H1 (cell line): ENCODE measurements around the gene TNS3.
"Not testable (repeated sequence)": the region's sequence is repeated elsewhere in the genome, so short reads cannot be mapped to it uniquely, and the experiment has no call there.

Experiments
- CBX5 ChIP-seq: fragments of 300-800, 300-1000 bp; sonication (generic); IDR thresholded peaks from 2 replicates; pipeline ENCODE4 v1.7.1; 2016; ENCODE audit warnings: antibody characterized with exemption, low read length, low read depth
- CEBPB ChIP-seq: IDR thresholded peaks from 2 replicates; pipeline ENCODE4 v1.6.1; 2012; ENCODE audit warnings: low read depth, low read length
- EP300 ChIP-seq, 2 experiments: IDR thresholded peaks; 1 replicate in 1 of 2; 2 replicates in 1 of 2; pipeline ENCODE4 v1.6.1; 2011 to 2012; ENCODE audit warnings: low read depth in 2 of 2, low read length in 2 of 2, mild to moderate bottlenecking in 2 of 2, borderline replicate concordance in 1 of 2, inconsistent platforms in 1 of 2, moderate library complexity in 1 of 2
- EZH2 ChIP-seq: fragments of 200-600 bp; sonication (generic); IDR thresholded peaks from 2 replicates; pipeline ENCODE4 v1.7.1; 2012; ENCODE audit warnings: low read depth, mild to moderate bottlenecking, moderate library complexity, low read length, inconsistent platforms; ENCODE audit not compliant: severe bottlenecking
- PHF8 ChIP-seq: fragments of 200-600 bp; sonication (generic); conservative IDR thresholded peaks from 2 replicates; pipeline ENCODE4 v1.7.1; 2012; ENCODE audit warnings: low read depth, mild to moderate bottlenecking, inconsistent platforms, low read length, moderate library complexity
- POLR2AphosphoS5 ChIP-seq: IDR thresholded peaks from 2 replicates; pipeline ENCODE4 v1.6.1; 2011; ENCODE audit warnings: low read depth, low read length
- POU5F1 ChIP-seq: IDR thresholded peaks from 2 replicates; pipeline ENCODE4 v1.6.1; 2011; ENCODE audit warnings: low read depth, mild to moderate bottlenecking, low read length, moderate library complexity
- SIN3A ChIP-seq, 2 experiments: IDR thresholded peaks in 1 of 2; conservative IDR thresholded peaks in 1 of 2; 2 replicates each; pipeline ENCODE4 v1.6.1; 2011 to 2012; ENCODE audit warnings: low read length in 2 of 2, improper control_type of control experiment in 1 of 2, low read depth in 1 of 2, mild to moderate bottlenecking in 1 of 2
- SUZ12 ChIP-seq: fragments of 200-600 bp; sonication (generic); IDR thresholded peaks from 2 replicates; pipeline ENCODE4 v1.6.1; 2012; ENCODE audit warnings: mild to moderate bottlenecking, inconsistent platforms, low read length, moderate library complexity, mixed read lengths
- TAF1 ChIP-seq: IDR thresholded peaks from 2 replicates; pipeline ENCODE4 v1.6.1; 2011; ENCODE audit warnings: mild to moderate bottlenecking, low read depth, low read length
- TF ChIP-seq, protein P1 (sequence below), 3 experiments: IDR thresholded peaks; 1 replicate in 2 of 3; 2 replicates in 1 of 3; pipeline versions ENCODE4 v1.5.1 to v1.6.1; 2011; ENCODE audit warnings: low read length in 3 of 3, mild to moderate bottlenecking in 3 of 3, inconsistent platforms in 2 of 3, low read depth in 1 of 3, moderate library complexity in 1 of 3; ENCODE audit not compliant: insufficient read depth in 1 of 3; ENCODE audit errors: control extremely low read depth in 1 of 3

DNA sequence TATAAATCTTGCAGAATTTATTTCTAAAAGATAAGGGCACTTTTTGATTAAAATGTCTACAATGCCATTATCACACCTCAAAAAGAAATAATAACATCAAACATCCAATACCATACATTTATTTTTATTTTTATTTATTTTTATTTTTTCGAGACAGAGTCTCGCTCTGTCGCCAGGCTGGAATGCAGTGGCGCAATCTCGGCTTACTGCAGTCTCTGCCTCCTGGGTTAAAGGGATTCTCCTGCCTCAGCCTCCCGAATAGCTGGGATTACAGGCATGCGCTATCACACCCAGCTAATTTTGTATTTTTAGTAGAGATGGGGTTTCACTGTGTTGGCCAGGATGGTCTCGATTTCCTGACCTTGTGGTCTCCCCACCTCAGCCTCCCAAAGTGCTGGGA, 140.9 kb downstream of the TNS3 start:
- TF ChIP-seq PHF8; SIN3A (conservative IDR thresholded peaks at IDR 0.05 in 1 of 2, IDR thresholded peaks at IDR 0.05 in 1 of 2; ENCODE audit: low read depth in 1 of 2, low read length in 2 of 2); EZH2; TAF1; CBX5; POLR2AphosphoS5; POU5F1; EP300 (IDR thresholded peaks at IDR 0.05; ENCODE audit: borderline replicate concordance in 1 of 2, low read depth in 2 of 2, low read length in 2 of 2); SUZ12: not testable (repeated sequence)
- TF ChIP-seq, protein P1, sequence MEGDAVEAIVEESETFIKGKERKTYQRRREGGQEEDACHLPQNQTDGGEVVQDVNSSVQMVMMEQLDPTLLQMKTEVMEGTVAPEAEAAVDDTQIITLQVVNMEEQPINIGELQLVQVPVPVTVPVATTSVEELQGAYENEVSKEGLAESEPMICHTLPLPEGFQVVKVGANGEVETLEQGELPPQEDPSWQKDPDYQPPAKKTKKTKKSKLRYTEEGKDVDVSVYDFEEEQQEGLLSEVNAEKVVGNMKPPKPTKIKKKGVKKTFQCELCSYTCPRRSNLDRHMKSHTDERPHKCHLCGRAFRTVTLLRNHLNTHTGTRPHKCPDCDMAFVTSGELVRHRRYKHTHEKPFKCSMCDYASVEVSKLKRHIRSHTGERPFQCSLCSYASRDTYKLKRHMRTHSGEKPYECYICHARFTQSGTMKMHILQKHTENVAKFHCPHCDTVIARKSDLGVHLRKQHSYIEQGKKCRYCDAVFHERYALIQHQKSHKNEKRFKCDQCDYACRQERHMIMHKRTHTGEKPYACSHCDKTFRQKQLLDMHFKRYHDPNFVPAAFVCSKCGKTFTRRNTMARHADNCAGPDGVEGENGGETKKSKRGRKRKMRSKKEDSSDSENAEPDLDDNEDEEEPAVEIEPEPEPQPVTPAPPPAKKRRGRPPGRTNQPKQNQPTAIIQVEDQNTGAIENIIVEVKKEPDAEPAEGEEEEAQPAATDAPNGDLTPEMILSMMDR (IDR thresholded peaks at IDR 0.05; ENCODE audit: control extremely low read depth in 1 of 3, insufficient read depth in 1 of 3, low read depth in 1 of 3, low read length in 3 of 3), result not testable (repeated sequence)
- TF ChIP-seq CEBPB, result 0 out of 2 replicates have a peak, but pooled peaks have one; percentile 22
